ENCODE data around the gene CEP72.
"Not testable (repeated sequence)": the region's sequence is repeated elsewhere in the genome, so short reads cannot be mapped to it uniquely, and the experiment has no call there.

The CEP72 gene, protein sequence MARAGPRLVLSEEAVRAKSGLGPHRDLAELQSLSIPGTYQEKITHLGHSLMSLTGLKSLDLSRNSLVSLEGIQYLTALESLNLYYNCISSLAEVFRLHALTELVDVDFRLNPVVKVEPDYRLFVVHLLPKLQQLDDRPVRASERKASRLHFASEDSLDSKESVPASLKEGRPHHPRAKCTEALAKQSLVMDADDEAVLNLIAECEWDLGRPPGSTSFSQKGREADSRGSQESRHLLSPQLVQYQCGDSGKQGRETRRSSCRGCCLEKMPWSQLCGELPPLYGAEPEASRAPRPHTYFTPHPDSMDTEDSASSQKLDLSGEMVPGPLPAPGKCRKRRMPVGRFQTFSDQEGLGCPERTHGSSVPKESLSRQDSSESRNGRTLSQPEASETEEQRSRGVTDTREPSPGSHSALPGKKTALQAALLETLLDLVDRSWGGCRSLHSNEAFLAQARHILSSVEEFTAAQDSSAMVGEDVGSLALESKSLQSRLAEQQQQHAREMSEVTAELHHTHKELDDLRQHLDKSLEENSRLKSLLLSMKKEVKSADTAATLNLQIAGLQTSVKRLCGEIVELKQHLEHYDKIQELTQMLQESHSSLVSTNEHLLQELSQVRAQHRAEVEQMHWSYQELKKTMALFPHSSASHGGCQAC

DNA sequence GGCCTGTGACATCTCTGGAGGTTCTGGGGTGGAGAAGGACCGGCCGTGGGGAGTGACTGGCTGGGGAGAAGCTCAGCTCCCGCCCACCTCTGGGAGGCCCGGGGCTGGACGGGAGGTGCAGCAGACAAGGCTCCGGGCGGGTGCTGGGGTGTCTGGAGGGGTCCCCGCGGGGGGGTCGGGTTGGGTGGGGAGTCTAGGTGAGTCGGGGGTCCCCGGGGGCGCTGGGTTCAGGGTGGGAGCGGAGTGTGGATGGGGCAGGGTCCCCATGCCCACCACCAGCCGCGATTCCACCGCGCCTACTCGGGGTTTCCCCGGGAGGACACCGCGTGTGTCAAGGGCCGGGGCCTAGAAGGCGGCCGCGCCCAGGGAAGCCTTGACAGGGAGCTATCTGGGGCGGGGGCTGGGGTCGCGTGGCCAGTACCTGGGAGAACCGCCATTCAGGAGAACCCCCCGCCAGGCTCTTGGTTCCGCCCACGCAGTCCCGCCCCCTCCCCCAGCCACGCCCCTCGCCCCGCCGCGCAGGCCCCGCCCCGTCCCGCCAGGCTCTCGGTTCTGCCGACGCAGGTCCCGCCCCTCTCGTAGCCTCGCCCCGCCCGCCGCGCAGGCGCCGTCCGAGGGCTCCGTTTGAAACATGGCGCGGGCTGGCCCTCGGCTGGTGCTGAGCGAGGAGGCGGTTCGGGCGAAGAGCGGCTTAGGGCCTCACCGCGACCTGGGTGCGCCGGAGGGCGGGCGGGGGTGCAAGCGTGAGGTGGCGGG, at the start of gene CEP72:
TSS of gene CEP72 (plus strand) at position 610 of the 756 bp plus-strand sequence. CDS start at position 632, 22 bp downstream.
- DNase-seq = peak; percentile 81 to 94

DNA sequence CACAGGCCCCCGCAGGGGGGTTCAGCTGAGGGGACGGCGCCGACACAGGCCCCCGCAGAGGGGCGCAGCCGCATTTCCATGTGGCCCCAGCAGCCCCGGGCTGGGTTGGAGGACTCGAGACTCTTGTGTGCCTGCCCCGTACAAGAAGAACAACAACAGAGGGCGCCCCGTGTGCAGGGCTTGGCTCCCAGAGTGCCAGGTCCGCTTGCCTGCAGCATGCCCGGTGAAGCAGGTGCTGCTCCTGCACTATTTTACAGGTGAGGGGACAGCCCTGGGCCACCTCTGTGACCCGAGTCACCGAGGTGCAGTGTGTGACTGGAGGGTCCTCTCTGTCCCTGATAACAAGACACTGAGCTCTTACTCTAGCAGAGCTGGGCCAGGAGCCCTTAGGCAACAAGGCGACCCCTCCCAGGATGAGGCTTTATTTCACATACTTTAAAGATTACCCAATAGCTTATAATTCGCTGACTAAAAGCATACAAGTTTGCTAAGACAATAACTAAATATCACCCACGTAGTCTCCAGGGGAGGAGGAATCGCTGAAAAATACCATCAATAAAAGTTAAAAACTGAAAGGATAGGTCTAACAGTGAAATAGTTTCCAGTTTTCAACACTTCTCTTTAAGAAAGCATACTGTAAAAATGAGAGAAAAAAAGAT, 46.2 kb upstream of the CEP72 start:
- DNase-seq = no peak

DNA sequence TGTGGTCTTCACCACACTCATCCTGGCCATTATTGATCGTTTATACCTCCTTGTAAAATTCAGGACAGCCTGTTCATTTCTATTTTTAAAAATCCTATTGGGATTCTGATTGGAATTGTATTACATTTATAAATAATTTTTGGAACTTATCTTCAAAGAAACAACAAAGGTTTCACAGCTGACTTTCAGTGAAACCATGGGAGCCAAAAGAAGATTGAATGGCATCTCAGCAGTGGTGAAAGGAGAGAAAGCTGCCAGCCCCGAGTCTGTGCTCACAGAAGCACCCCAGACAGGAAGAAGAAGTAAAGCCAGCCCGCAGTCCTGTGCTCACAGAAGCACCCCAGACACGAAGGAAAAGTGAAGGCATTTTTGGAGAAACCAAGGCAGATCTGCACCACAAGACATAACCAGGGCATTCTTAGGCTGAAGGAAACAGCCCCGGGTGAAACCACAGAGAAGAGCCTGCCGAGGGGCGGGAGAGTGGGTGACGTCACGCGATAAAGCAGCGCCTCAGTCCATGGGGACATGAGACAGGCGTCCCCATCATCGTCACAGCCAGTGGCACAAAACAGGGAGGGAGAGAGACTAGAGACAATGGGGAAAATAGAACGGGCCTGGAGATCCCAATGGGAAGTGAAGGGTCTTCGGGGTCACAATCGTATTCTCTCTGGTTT, 45.4 kb upstream of the CEP72 start:
- no peak for DNase-seq

DNA sequence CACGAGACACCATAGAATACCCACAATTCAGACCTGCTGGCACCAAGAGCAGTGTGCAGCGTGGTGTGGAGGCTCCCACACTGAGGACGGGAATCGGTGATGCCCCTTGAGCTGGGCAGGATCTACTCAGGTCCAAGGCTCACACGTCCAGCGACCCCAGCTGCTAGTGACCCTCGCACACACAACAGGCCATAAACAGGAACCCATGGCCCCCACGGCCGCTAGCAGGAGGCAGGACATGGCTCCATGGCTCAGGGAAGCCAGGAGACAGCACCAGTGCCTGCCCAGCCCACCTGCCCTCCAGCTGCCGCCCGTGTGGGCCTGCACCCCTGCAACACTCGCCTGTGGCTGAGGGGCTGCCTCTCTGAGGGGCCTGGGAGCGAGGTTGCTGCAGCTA, 44.5 kb upstream of the CEP72 start:
- DNase-seq = no peak

DNA sequence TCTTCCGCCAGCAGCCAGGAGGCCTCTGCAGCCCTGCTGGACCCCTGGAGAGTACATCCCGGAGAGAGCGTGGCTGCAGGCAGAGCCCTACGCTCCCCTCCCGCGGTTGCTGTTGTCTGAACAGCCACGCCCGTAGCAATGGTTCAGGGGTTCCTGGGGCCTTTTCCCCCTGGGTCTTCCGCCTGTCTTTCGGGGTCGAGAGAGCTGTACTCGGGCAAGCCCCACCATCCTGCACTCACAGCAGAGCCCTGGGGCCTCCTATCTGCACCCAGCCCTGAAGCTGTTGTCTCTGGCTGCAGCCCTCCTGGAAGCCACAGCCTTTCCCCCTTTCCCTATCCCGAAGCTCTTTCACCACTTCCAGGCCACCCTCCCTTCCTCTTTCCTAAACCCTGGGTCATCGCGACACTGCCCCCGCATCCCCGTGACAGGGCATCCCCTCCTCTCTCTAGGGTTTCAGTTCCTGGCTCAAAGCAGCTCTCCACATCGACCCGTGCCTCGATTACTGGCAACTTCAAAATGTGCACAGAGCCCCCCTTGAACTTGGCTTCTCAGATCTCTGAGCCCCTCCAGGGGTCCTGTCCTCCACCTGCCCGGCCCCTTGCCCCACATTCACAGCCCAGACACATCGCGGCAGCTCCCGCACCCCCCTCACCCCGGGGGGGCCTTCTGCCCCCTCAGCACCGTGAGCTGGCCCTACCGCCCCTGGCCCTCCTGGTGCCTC, 43.9 kb upstream of the CEP72 start:
- DNase-seq = peak; percentile 9 to 45

DNA sequence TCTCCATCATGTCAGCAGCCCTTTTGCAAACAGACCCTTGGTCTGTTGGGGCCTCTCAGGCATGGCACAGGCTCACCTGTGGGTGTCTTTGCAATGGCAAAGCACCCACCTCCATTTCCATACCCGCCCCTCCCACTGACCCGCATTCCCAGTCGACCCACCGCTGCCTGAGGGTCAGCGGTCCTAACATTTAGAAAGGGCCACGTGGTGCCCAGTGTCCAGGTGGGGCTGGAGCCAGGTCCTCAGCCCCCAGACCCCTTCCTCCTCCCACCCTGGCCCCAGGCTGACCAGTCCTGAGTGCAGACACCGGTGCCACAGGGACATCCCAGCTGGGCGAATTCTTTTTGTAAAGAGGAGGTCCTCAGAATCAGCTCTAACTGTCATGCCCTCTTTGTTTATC, 43.3 kb upstream of the CEP72 start:
- DNase-seq = no peak

DNA sequence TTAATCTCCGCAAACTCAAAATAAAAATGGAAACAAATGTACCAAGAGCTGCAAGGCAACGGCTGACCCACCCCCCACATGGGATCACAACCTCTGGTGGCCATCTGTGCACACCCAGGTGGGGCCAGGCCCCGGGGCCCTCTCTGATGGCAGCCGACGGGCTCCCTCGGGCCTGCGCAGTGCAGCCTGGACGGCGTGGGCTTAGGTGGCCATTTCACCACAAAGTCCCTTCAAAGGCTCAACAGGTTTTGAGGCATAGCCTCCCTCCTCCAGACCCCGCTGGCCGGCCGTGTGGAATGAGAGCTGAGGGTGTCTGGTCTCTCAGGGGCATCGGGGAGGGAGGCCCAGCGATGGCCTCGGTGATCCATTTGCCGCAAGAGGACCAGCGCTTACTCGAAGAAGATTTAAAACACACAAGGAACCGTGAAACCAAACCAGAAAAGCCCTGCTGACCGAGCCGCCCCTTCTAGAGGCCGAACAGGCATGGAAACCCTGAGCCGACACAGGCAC, 42.7 kb upstream of the CEP72 start:
- DNase-seq = no peak

DNA sequence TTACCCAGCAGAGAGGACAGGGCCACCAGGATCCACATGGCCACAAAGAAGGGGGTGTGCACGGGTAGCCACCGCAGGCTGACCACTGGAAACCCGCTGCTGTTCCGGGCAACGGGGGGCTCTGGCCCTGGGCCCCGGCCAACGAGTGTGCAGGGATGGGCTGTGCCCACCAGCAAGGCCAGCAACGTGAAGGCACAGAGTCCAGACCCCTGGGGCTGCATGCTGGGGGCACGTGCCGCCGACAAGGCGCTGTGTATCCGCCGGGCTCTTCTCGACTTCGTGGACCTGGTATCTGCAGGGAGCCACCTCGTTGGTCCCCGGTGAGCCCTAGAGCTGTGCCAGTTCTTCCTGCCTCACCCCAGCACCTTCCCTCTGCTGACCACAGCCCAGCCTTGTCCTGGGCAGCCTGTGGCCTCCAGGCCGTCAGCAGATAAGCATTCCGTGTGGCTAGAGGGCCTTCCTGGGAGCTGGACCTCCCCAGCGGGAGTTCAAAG, 42.2 kb upstream of the CEP72 start:
- no peak for DNase-seq

DNA sequence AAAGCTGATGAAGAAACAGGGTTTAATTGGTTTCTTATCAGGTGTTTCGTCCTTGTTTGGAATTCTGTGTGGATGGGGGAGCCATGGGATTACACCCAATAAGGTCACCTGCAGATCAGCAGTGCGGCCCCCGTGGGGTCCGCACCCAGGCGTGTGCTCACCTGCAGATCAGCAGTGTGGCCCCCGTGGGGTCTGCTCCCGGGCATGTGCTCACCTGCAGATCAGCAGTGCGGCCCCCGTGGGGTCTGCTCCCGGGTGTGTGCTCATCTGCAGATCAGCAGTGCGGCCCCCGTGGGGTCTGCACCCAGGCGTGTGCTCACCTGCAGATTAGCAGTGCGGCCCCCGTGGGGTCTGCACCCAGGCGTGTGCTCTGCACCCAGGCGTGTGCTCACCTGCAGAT, 41.7 kb upstream of the CEP72 start:
- DNase-seq = no peak

DNA sequence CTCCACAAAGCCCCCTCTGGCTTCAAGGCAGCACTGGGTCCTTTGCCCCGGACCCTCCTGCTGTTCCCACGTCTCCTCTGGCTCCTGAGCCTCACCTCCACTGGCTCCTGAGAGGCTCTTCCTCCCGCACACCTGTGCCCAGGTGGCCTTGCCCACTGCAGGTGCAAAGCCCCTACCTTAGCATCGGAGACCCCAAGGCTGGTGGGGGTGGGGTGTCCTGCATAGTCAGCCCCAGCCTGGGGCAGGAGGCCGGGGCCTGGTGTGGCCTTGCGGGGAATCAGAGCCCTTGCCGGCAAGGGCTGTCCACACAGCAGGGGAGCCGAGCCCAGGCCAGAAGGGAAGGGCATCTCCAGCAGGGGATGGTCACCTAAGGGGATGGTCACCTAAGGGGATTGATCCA, 41.3 kb upstream of the CEP72 start:
- DNase-seq = no peak

DNA sequence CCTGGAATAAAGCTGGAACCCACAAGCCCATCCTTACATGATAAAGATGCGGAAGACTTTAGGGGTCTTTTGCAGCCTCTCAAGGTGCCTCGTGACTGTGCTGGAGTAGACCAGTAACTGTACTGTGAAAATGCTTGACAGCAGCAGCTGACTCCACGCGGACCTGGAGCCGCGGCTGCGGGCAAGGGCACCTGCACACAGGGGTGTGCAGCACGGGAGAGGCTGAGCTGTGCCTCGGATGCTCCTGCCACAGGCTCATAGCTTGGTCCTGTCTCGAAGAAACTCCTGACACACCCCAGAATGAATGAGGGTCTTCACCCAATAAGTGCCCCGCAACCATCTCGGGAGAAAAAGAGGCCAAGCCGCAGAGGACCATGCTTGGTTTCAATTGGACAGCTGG, 40.3 kb upstream of the CEP72 start:
- DNase-seq = no peak

DNA sequence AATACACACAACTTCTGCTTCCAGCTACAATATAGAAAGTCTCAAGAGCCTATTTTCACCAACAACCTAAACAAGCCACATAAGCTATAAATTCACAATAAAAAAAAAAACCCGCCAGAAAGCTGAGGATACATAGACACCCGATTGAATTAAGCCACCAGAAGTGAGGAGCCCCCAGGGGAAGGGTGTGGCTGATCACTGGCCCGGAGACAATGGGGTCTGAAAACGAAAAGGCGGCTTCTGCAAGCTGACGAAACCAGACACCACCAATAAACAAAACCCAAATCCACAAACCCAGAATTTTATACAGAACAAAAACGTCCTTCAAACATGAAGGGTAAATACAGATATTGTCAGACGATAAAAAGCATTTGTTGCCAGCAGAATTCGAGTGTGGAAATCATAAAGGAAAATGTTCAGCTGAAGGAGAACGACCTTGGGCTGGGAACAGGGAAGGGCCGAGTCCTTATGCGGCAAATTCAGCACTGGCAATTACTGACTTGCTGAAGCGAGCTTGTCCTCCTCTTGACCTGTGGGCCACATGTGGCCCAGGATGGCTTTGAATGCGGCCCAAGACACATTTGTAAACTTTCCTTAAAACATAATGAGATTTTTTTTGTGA, 39.6 kb upstream of the CEP72 start:
- DNase-seq = no peak

DNA sequence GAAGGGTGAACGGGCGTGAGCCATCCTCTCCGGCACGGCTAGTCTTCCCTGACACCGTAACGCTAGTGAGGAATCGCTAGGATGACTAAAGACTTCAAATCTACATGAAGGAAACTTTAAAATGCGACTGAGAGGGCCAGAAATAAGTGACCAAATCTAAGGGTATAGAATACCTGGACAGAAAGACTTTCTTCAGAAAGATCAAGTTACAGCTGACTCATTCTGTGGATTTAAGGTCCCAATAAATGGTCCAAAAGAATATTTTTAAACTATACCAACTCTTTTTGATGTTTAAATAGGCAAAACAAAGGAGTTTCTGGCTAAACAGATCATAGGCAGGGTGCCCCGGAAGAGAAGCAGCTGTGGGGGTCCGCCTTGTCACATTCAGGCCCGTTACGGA, 38.9 kb upstream of the CEP72 start:
- no peak for DNase-seq

DNA sequence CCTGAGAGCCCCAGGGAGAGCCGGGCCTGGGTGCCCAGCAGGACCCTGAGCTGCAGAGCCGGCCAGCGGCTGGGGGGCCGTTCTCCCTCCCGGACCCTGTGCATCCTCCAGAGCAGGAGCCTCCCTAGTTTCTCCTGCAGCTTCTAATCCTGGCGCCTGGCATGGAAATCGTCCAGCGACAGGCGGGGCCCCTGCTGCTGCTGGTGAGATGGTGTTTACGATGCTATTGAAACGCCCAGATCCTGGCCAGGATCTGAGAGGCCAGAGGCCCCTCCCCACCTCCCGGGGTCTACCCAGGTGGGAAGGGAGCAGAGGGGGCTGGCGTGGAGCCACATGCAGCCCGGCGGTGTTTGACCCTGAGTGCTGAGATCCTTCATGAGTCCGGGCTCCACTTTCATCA, 38.2 kb upstream of the CEP72 start:
- no peak for DNase-seq

DNA sequence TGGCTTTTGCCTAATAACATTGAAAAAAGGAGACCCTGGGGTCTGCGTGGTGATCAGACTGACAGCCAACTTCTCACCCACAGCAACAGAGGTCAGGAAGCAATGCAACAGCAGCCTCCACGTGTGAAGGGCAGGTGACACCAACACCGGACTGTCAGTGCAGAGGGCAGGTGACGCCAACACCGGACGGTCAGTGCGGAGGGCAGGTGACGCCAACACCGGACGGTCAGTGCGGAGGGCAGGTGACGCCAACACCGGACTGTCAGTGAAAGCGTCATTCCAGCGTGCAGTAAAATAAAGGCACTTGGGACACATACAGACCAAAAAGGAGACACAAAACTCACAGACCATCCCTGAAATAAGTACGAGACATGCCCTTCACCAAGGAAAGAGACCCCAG, 37.2 kb upstream of the CEP72 start:
- no peak for DNase-seq

DNA sequence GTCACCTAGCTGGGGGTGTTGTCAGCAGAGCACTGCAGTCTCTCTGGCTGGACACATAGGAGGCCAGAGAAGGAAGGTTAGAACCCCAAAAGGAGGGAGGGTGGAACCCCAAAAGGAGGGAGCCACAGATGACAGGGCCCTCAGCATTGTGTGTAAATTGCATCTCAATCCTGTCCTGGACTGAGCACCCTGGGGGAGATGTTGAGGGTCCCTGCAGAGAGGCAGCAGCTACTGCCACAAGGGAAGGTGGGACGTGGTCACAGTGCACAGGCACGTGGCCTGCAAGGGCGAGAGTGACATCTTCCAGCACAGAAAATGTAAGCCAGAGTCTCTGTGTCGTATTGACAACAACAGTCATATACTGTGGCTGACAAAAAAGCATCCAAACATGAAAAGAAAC, 36.5 kb upstream of the CEP72 start:
- DNase-seq = no peak

DNA sequence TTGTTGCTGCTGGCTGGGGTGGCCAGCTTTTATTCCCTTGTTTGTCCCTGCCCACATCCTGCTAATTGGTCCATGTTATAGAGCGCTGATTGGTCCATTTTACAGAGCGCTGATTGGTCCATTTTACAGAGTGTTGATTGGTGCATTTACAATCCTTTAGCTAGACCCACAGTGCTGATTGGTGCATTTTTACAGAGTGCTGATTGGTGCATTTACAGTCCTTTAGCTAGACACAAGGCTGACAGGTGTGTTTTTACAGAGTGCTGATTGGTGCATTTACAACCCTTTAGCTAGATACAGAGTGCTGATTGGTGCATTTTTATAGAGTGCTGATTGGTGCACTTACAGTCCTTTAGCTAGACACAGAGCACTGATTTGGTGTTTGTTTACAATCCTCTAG, 34.9 kb upstream of the CEP72 start:
- DNase-seq = not testable (repeated sequence)

DNA sequence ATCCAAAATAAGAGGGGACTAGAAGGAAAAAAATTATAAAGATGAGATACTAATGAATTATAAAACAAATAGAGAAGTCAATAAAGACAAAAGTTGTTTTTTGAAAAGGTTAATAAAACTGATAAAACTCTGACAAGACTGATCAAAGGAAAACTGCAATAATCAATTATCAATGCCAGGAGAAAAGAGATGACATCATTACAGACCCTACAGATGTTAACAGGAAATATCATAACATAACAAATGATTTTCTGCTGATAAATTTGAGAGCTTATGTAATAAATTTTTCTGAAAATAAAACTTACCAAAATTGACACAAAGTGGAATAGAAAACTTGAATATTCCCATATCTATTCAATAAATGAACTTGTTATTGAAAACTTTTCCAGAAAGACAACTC, 34.3 kb upstream of the CEP72 start:
- no peak for DNase-seq

DNA sequence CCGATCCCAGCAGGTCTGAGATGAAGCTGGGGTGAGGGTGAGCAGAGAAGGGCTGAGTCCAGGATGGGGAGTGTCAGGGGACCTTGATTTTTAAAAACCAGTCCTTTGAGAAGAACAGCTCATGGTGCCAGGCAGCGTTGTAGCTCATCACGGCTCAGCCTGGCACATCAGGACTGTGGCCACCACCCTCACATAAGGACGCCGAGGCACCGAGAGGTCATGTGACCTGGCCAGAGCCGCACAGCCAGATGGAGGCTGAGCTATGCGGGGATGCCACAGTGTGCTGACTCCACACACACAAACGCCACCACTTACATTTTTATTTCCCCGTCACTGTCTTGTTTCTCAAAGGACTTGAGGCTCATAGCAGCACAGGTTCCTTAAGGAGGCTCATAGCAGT, 32.9 kb upstream of the CEP72 start:
- DNase-seq = no peak

DNA sequence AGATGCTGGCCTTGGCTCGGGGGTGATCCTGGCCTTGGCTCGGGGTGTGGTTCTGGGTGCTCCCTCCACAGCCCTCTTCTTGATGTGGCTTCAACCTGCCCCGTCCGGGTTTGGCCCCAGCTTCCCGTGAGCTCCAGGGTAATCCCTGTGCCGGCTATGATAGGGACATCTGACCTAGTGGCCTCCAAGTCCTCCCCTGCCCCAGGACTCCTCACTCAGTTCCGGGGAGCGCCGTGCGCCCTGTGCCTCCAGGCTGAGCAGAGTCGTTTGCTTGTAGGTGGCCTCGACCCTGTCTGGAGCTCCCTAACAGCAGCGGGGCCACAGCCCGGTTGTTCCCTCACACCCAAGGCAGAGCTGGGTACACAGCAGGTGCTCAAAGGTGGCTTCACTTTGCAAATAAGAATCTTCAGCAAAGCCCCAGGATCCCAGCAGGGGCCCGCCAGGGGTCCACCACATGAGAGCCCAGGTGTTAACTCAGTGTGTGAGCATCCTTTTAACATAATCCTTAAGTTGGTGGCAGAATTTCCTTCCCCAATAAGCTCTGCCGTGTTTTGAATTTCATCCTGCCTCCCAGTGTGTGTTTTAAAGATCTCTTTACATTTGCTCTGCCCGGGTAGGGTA, 32.3 kb upstream of the CEP72 start:
- DNase-seq = no peak

DNA sequence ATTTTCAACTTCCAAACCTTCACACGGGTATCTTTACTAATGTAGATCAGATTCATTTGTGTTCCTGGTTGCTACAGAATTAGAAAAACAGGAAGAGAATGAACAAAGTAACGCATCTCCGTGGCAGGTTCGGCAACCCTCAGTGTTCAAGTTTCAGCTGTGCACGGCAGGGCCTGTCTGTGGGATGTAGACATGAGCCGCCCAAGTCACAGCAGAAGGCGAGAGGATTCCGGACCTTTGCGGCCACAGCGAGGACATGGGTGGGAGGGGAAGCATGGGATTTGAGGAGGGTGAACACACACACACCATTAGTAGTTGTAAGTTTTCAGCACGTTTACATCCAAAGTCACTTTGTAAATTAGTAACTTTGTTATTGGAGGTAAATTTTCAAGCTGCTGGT, 31.7 kb upstream of the CEP72 start:
- no peak for DNase-seq

Measured in inflammatory macrophage treated with lipopolysaccharide for 1 hour (primary cell).